CD4-positive, alpha-beta T cell treated with Interleukin-6 for 4 hours (primary cell): Measurements from ENCODE around the gene RGS19.

Experiments
- DNase-seq: peaks from one replicate; pipeline ENCODE4 v3.0.0-alpha.2; 2020; ENCODE audit warnings: mixed read lengths

Gene RGS19

DNA sequence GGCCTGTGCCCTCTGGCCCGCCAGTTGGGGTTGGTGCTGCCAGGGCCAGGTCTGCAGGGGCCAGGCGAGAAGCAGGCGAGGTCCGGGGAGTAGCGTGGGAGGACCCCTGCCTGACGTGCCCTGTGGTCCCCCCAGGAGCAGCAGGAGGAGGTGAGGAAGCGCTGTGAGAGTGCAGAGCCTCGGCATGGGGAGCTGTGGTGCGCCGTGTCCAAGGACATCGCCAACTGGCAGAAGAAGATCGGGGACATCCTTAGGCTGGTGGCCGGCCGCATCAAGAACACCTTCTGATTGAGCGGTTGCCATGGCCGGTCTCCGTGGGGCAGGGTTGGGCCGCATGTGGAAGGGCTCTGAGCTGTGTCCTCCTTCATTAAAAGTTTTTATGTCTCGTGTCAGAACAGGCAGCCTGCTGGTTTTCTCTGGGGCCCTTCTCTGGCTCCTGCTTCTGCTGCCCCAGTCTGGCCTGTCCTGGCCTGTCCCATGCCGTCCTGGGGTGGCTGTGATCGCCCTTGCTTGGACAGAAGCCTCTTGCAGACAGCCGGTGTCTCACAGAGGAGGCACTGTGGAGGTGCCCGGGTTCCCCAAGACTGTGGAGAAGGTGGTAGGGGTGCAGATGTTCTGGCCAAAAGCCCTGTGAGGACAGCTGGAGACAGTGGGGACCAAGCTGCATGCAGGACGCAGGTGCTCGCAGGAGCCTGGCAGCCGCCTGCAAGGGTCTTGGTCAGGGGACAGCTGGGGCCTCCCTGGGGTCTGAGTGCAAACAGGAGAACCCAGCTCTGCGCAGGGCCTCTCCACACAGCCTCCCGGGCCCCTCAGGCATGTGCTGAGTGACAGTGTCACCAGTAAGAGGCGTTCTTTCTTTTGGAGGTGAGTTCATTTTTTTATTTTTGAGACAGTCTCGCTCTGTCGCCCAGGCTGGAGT is 46.4 kb downstream of the RGS19 start:
- DNase-seq, result no peak

GRCh38 chr20:64031822-64032314 is 47.5 kb downstream of the RGS19 start:
- DNase-seq, result no peak

- DNase-seq, result no peak
These were observed 48.8 kb downstream of the RGS19 start for GRCh38 chr20:64030371-64031134.

GRCh38 chr20:64029293-64030117 is 49.8 kb downstream of the RGS19 start:
- DNase-seq, result no peak

- DNase-seq, result no peak
These were observed 51.2 kb downstream of the RGS19 start for GRCh38 chr20:64027981-64028685.

DNA sequence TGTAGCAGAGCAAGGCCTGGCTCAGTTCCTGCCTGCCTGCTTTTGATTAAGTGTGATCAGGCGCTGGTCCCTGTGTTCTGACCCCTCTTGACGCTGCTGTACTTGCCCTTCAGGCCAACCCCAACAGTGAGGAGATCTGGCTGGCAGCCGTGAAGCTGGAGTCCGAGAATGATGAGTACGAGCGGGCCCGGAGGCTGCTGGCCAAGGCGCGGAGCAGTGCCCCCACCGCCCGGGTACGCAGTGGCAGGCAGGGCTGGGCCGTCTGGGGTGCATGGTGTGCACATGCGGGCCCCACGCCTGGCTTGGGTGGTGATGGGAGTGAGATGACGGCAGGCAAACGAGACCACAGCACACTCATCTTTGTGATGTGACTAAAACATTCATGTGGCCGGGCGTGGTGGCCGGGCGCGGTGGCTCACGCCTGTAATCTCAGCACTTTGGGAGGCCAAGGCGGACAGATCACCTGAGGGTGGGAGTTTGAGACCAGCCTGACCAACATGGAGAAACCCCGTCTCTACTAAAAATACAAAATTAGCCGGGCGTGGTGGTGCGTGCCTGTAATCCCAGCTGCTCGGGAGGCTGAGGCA is 53.4 kb downstream of the RGS19 start:
- DNase-seq, result no peak

DNA sequence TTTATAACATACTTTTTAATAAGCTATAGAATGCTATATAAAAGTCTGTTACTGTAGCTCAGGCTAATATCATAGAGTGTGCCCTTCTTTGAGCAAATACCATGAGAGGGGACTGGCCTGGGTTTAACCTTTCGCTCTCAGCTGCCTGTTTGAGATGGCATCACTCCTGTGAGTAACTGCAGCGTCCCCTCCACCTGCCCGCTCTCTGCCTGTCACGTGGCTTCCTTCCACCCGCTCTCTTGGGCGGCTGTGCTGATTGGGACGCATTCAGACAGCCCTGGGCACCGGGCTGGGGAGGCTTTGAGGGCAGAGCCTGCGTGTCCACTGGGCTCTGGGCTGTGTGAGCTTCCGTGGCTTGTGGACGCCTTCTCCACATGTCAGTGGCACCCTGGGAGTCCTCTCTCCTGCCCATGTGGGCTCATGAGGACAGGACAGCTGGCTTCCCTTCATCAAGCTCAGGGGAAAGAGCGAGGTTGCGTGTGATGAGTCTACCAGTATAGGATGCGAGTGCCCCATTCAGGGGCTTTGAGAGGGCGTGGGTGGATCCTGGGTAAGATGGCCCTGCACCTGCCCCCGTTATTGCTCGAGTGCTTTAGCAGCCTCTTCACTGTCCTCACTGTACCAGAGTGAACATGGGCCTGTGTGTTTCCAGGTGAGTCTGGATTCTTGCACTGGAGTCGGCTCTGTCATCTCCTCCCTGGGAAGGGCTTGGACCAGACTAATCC is 54.1 kb downstream of the RGS19 start:
- DNase-seq, result no peak

- no peak for DNase-seq
These were observed 55.0 kb downstream of the RGS19 start for GRCh38 chr20:64024141-64024990.

DNA sequence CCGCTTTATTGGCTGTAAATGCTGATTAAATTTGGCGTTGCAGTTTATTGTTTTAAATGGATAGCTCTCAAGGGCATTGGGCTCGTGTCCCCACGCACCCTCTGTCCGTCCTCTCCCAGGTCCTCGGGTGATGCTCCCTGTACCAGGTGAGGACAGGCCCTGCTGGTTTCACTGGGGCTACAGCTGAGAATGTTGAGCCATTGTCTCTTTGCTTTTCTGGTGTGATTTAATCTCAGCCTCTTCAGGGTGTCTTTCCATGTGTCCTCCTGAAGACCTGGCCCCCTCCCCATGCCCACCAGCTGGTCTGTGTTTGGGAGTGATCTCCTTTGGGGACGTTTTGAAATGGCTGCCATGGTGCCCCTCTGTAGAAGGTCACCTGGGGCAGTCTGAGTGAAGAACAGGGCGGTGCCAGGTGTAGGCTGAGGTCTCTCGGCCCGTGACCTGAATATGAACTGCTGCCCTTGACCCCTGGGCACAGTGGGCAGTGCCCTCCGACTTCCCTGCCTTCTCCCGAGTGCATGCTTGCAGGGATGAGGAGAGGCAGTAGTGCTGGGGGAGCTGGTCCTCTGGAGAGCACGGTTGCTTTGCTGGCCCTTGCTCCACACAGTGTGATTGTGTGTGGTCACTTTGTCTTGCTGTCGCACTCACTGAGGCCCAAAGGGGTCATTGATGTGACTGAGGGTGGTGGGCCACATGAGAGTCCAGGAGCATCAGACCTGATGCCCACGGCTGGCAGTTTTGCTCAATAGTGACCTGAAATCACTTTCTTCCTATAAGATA is 55.8 kb downstream of the RGS19 start:
- DNase-seq, result no peak
